ENCODE measurements around the gene FTSJ1. TPM values are rescaled to one million over a fixed set of nuclear protein-coding genes. Genes with fewer than 3 reads are reported as not detected.

Gene FTSJ1
- total RNA-seq, 1 experiment from 2014 or later: 49.4 TPM

GRCh38 chrX:48498374-48498809, 22.4 kb downstream of the FTSJ1 start:
- no CpG with 5 or more reads among the region's 6 CpGs for WGBS (ENCODE audit: extremely low coverage, insufficient read length, low lambda C conversion rate)
- Mint-ChIP-seq H3K36me3 (ENCODE audit: insufficient read depth in 1 of 3, low read depth in 3 of 3) (no peaks in the 10 kb centered on the region; a peak in 2 of 7 replicates), H3K27ac (no peak overlapping the region), H3K4me1 (0 out of 4 replicates have a peak, but pooled peaks cover 0 to 2% of the 10 kb centered on the region in 2 experiments), H3K4me3 (no peak overlapping the region), H3K9me3 (peaks cover 72 to 81% of the 10 kb centered on the region in 2 experiments), H3K27me3 (ENCODE audit: low read depth) (no peaks in the 10 kb centered on the region; the same call in none of the 2 replicates)
- Histone ChIP-seq H3K4me2 (ENCODE audit: insufficient read depth, insufficient read length, low read length) (no peak overlapping the region), H3K18ac (ENCODE audit: insufficient read length, low read depth, low read length) (no peak overlapping the region), H2BK15ac (ENCODE audit: low read depth, low read length) (no peak overlapping the region), H3K79me1 (ENCODE audit: insufficient read depth, low read depth, low read length, poor library complexity, severe bottlenecking) (no peaks in the 10 kb centered on the region), H3K9ac (ENCODE audit: extremely low read depth, insufficient read length, low read length) (no peak overlapping the region), H3K27ac (ENCODE audit: insufficient read length, low read depth, low read length) (no peak overlapping the region), H2BK12ac (ENCODE audit: insufficient read length, low read depth, low read length) (no peak overlapping the region), H2BK5ac (ENCODE audit: insufficient read length, low read length) (no peak overlapping the region), H2BK20ac (ENCODE audit: low read depth, low read length, poor library complexity, severe bottlenecking) (peak overlapping the region; percentile 51), H2AK5ac (ENCODE audit: insufficient read length, low read length) (no peak overlapping the region), H3K27me3 (ENCODE audit: insufficient read depth, low read length) (no peaks in the 10 kb centered on the region), H4K5ac (ENCODE audit: insufficient read length, low read depth, low read length) (no peak overlapping the region), H2AFZ (ENCODE audit: low read length) (no peak overlapping the region), H4K8ac (replicated peaks; ENCODE audit: insufficient read length, low read depth, low read length) (no peak overlapping the region), H3K79me2 (ENCODE audit: insufficient read depth, low read length) (no peaks in the 10 kb centered on the region), H3K56ac (ENCODE audit: insufficient read length, low read depth, low read length) (no peak overlapping the region), H2BK120ac (ENCODE audit: low read depth, low read length, poor library complexity, severe bottlenecking) (no peak overlapping the region), H3K23ac (ENCODE audit: insufficient read length, low read depth, low read length) (no peak overlapping the region), H3K4me1 (ENCODE audit: insufficient read depth, low read length) (no peaks in the 10 kb centered on the region), H4K20me1 (ENCODE audit: control insufficient read depth, insufficient read depth, insufficient read length) (no peaks in the 10 kb centered on the region), H3K14ac (ENCODE audit: insufficient read depth, low read length) (no peak overlapping the region), H4K91ac (ENCODE audit: insufficient read length, low read depth, low read length) (no peak overlapping the region), H3K9me3 (ENCODE audit: control insufficient read depth, low read depth, low read length) (peaks cover 9% of the 10 kb centered on the region), H3K23me2 (ENCODE audit: insufficient read length, low read depth, low read length, poor library complexity, severe bottlenecking) (no peaks in the 10 kb centered on the region), H3T11ph (ENCODE audit: low read length) (no peak overlapping the region), H3K4ac (ENCODE audit: low read depth, low read length) (no peak overlapping the region)
- no peak for TF ChIP-seq CTCF (conservative IDR thresholded peaks at IDR 0.05)
- no peak for DNase-seq

Measured in H9 (cell line).